K562 (cell line): ENCODE results near the gene WDR3. TPM values are rescaled to one million over a fixed set of nuclear protein-coding genes. Genes with fewer than 3 reads are reported as not detected.

Experiments
- ATAC-seq: fragments of 200-7000 bp; cut with Tn5 transposase; 3 replicates; pipeline ENCODE4 v1.9.1; 2020; ENCODE audit warnings: moderate library complexity
- BruUV-seq: library from RNA; stranded (reverse); fragments of 400-500 nt; replicated peaks from 2 replicates; lab custom pipeline; 2021; lab: Mats Ljungman, UMichigan
- CTCF ChIA-PET: fragments of 300-600 bp; formaldehyde crosslinking; extraction: SDS; loops from one replicate; lab custom pipeline; 2021; ENCODE audit warnings: low intra/inter-chr PET ratio; lab: Yijun Ruan, JAX
- POLR2A ChIA-PET: fragments of 300-600, 350-650 bp; sonication (Branson Sonifier 250); formaldehyde crosslinking; extraction: SDS; loops from one replicate; lab custom pipeline; 2021; ENCODE audit warnings: antibody characterized with exemption, inconsistent platforms; lab: Yijun Ruan, JAX
- DNase-seq, 4 experiments: peaks; one replicate each; pipeline versions ENCODE4 v3.0.0 to v3.0.0-alpha.2; 2011 to 2018; ENCODE audit warnings: low spot score in 3 of 4, mixed read lengths in 3 of 4; ENCODE audit errors: extremely low read depth in 1 of 4
- FAIRE-seq: peaks from 2 replicates; lab custom pipeline; 2011; peaks lifted over from hg19 to GRCh38; lab: Jason Lieb, UNC
- H2AFZ ChIP-seq: 2 replicates; pipeline ENCODE4 v1.6.0; 2011; ENCODE audit warnings: low read depth, low read length, control low read depth, inconsistent platforms
- H3K27ac ChIP-seq: fragments of 200-600 bp; 3 replicates; pipeline ENCODE4 v1.8.0; 2011; ENCODE audit warnings: low read depth, mild to moderate bottlenecking, control low read depth, inconsistent platforms, low read length, moderate library complexity, mixed read lengths; ENCODE audit errors: extremely low read depth
- H3K27me3 ChIP-seq, 2 experiments: fragments of 300-600 bp in 1 of 2; 2 replicates in 1 of 2; 3 replicates in 1 of 2; pipeline versions ENCODE4 v1.6.0 to v1.8.0; 2011; ENCODE audit warnings: inconsistent platforms in 2 of 2, low read length in 2 of 2, mild to moderate bottlenecking in 1 of 2, mixed read lengths in 1 of 2, moderate library complexity in 1 of 2; ENCODE audit not compliant: control insufficient read depth in 2 of 2, insufficient read depth in 2 of 2
- H3K36me3 ChIP-seq: fragments of 300-600 bp; 3 replicates; pipeline ENCODE4 v1.8.0; 2011; ENCODE audit warnings: mild to moderate bottlenecking, low read length, inconsistent platforms; ENCODE audit not compliant: control insufficient read depth, insufficient read depth
- H3K4me1 ChIP-seq, 2 experiments: fragments of 200-600 bp in 1 of 2; replicated peaks in 1 of 2; 2 replicates in 1 of 2; 3 replicates in 1 of 2; pipeline versions ENCODE4 v1.5.1 to v1.8.0; 2011; ENCODE audit warnings: inconsistent platforms in 2 of 2, low read length in 2 of 2, mild to moderate bottlenecking in 1 of 2, mixed read lengths in 1 of 2, moderate library complexity in 1 of 2; ENCODE audit not compliant: control insufficient read depth in 2 of 2, insufficient read depth in 2 of 2
- H3K4me2 ChIP-seq: 2 replicates; pipeline ENCODE4 v1.6.1; 2011; ENCODE audit warnings: low read length, control low read depth, inconsistent platforms, mixed read lengths; ENCODE audit not compliant: insufficient read depth
- H3K4me3 ChIP-seq: fragments of 200-600 bp; sonication (generic), shearing (Covaris generic); 2 replicates; pipeline ENCODE4 v1.5.1; 2016; ENCODE audit warnings: control low read depth, inconsistent platforms
- H3K79me2 ChIP-seq: fragments of 200-600 bp; 3 replicates; pipeline ENCODE4 v1.8.0; 2011; ENCODE audit warnings: low read length, inconsistent platforms; ENCODE audit not compliant: control insufficient read depth, insufficient read depth
- H3K9ac ChIP-seq, 2 experiments: 2 replicates each; pipeline versions ENCODE4 v1.6.0 to v1.6.1; 2011; ENCODE audit warnings: low read depth in 2 of 2, low read length in 2 of 2, control low read depth in 1 of 2, inconsistent platforms in 1 of 2, mild to moderate bottlenecking in 1 of 2, mixed read lengths in 1 of 2; ENCODE audit not compliant: insufficient read depth in 1 of 2
- H3K9me1 ChIP-seq: one replicate; pipeline ENCODE4 v1.6.0; 2011; ENCODE audit warnings: inconsistent platforms, mild to moderate bottlenecking, low read length, moderate library complexity; ENCODE audit not compliant: control insufficient read depth, insufficient read depth
- H3K9me3 ChIP-seq: replicated peaks from 2 replicates; pipeline ENCODE4 v1.5.1; 2011; ENCODE audit warnings: low read depth, low read length, inconsistent platforms; ENCODE audit not compliant: control insufficient read depth, insufficient read depth
- H4K20me1 ChIP-seq: replicated peaks from 2 replicates; pipeline ENCODE4 v1.6.1; 2011; ENCODE audit warnings: low read length, inconsistent platforms, mixed read lengths; ENCODE audit not compliant: control insufficient read depth, insufficient read depth
- CBX1 ChIP-seq: sonication (generic); IDR thresholded peaks from 2 replicates; pipeline ENCODE4 v1.6.1; 2016; ENCODE audit warnings: antibody characterized with exemption, low read depth, mild to moderate bottlenecking
- DMBX1 ChIP-seq: fragments of 250-450 bp; sonication (Bioruptor Pico); IDR thresholded peaks from 2 replicates; pipeline ENCODE4 v1.8.0; 2022; ENCODE audit warnings: inconsistent platforms, mild to moderate bottlenecking, moderate library complexity, borderline replicate concordance
- DNMT1 ChIP-seq: fragments of 450-650 bp; IDR thresholded peaks from 2 replicates; pipeline ENCODE4 v1.6.1; 2016; ENCODE audit warnings: antibody characterized with exemption, mild to moderate bottlenecking
- FOXJ2 ChIP-seq: fragments of 200-800 bp; sonication (Bioruptor generic); IDR thresholded peaks from 2 replicates; pipeline ENCODE4 v1.6.1; 2016; ENCODE audit warnings: missing genetic modification characterization, missing compliant biosample characterization
- MED1 ChIP-seq: sonication (generic); formaldehyde crosslinking; IDR thresholded peaks from 2 replicates; pipeline ENCODE4 v1.8.1; 2023; ENCODE audit warnings: missing genetic modification reagents, borderline replicate concordance
- RFX7 ChIP-seq: fragments of 250-450 bp; sonication (Bioruptor Pico); IDR thresholded peaks from 2 replicates; pipeline ENCODE4 v1.5.1; 2021; ENCODE audit warnings: mild to moderate bottlenecking
- TARDBP ChIP-seq: fragments of 450-650 bp; IDR thresholded peaks from 2 replicates; pipeline ENCODE4 v1.6.1; 2016
- TEAD2 ChIP-seq: fragments of 450-650 bp; IDR thresholded peaks from 2 replicates; pipeline ENCODE4 v1.6.1; 2016; ENCODE audit warnings: missing genetic modification characterization, control low read depth, missing compliant biosample characterization
- ZKSCAN8 ChIP-seq: fragments of 200-800 bp; sonication (Bioruptor generic); IDR thresholded peaks from 2 replicates; pipeline ENCODE4 v1.6.1; 2016; ENCODE audit warnings: missing genetic modification characterization, missing compliant biosample characterization
- ZNF143 ChIP-seq: sonication (generic); formaldehyde crosslinking; IDR thresholded peaks from 2 replicates; pipeline ENCODE4 v1.9.0; 2022; ENCODE audit warnings: mild to moderate bottlenecking, missing genetic modification reagents
- ZNF146 ChIP-seq: IDR thresholded peaks from one replicate; pipeline ENCODE4 v1.6.1; 2018; ENCODE audit warnings: missing compliant biosample characterization; ENCODE audit not compliant: unreplicated experiment
- ZNF551 ChIP-seq: fragments of 250-450 bp; sonication (Bioruptor Pico); IDR thresholded peaks from 2 replicates; pipeline ENCODE4 v1.5.0; 2021; ENCODE audit warnings: mild to moderate bottlenecking, moderate library complexity
- WGBS: fragments of 100-300 bp; shearing (Covaris generic); methylation state at CpG from one replicate; pipeline ENCODE4 v1.1.6; 2016; ENCODE audit warnings: low coverage, mixed read lengths; ENCODE audit not compliant: insufficient coverage; ENCODE audit errors: missing lambda C conversion rate; 5-methylcytosine and 5-hydroxymethylcytosine counted together
- in situ Hi-C: fragments of 300-500 bp; cut with MboI; formaldehyde crosslinking; loops from 4 replicates; pipeline ENCODE4 v1.15.0; 2018; ENCODE audit warnings: inconsistent platforms, mixed read lengths
- intact Hi-C: fragments of 100-400 bp; cut with micrococcal nuclease; formaldehyde crosslinking; loops from 2 replicates; pipeline ENCODE4 v1.14.2; 2022
- polyA plus RNA-seq, 8 experiments: library from polyadenylated mRNA; depleted of rRNA in 4 of 8; stranded (reverse) in 5 of 8; unstranded in 3 of 8; fragments of >200 nt; fragmentation: Nextera tagmentation in 2 of 8; fragmentation: Illumina TruSeq in 1 of 8; extraction: Ambion mirVana in 2 of 8; extraction: Trizol in 1 of 8; gene quantifications; 2 replicates each; pipeline versions ENCODE4 v1.2.1 to v1.2.3, GENCODE V29; 2011 to 2014; ENCODE audit warnings: inconsistent platforms in 1 of 8, missing spikeins in 1 of 8
- total RNA-seq, 7 experiments: library from RNA; depleted of rRNA in 6 of 7; stranded (reverse); fragments of >200 nt in 6 of 7; fragmentation: Illumina TruSeq in 2 of 7; extraction: Trizol in 2 of 7; gene quantifications; 2 replicates each; pipeline versions ENCODE4 v1.2.1 to v1.2.3, GENCODE V29; 2011 to 2021; ENCODE audit warnings: low replicate concordance in 1 of 7
- TF ChIP-seq, protein P1 (sequence below), 2 experiments: fragments of 200-800 bp in 1 of 2; sonication (Bioruptor generic) in 1 of 2; sonication (generic) in 1 of 2; formaldehyde crosslinking in 1 of 2; IDR thresholded peaks in 1 of 2; conservative IDR thresholded peaks in 1 of 2; 2 replicates each; pipeline versions ENCODE4 v1.5.0 to v1.6.1; 2016 to 2020; ENCODE audit warnings: missing compliant biosample characterization in 1 of 2, missing genetic modification characterization in 1 of 2, missing genetic modification reagents in 1 of 2
- TF ChIP-seq, protein P2 (sequence below), 2 experiments: fragments of 450-650 bp; IDR thresholded peaks; 2 replicates each; pipeline ENCODE4 v1.6.1; 2016; ENCODE audit warnings: mild to moderate bottlenecking in 2 of 2, borderline replicate concordance in 1 of 2, low read depth in 1 of 2, moderate library complexity in 1 of 2

WDR3 gene
- total and polyA plus RNA-seq, 9 of the 15 experiments (the other 6 are each of a cell fraction or from before 2014, with no cell fraction given) = 40.6 to 122 (median 76.5) TPM

DNA sequence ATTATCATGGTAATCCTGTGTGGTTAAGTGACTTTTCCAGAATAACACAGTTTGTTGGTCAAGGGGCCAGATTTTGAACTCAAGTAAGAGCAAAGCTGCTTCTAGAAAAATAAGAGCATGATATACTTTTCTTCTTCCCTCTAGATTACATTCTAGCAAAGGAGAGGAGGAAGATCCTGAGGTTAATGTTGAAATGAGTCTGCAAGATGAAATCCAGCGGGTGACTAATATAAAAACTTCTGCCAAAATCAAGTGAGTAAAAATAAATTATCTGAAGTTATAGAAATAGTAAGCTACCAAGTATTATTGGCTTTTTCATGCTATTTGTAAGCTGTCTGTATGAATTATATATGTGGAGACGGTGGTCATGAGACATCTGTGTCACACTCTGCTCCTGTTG is 12.8 kb downstream of the WDR3 start (continued):
- no peak for TF ChIP-seq DNMT1
- no peak for TF ChIP-seq TARDBP
- no peak for TF ChIP-seq CBX1
- TF ChIP-seq ZNF143 (CRISPR knock-in tag) = no peak
- TF ChIP-seq ZNF146 = no peak
- no peak for TF ChIP-seq MED1 (CRISPR knock-in tag)
- TF ChIP-seq RFX7 (CRISPR knock-in tag) = no peak
- TF ChIP-seq FOXJ2 (tag) = no peak
- no peak for TF ChIP-seq TEAD2 (tag)
- TF ChIP-seq, protein P1, sequence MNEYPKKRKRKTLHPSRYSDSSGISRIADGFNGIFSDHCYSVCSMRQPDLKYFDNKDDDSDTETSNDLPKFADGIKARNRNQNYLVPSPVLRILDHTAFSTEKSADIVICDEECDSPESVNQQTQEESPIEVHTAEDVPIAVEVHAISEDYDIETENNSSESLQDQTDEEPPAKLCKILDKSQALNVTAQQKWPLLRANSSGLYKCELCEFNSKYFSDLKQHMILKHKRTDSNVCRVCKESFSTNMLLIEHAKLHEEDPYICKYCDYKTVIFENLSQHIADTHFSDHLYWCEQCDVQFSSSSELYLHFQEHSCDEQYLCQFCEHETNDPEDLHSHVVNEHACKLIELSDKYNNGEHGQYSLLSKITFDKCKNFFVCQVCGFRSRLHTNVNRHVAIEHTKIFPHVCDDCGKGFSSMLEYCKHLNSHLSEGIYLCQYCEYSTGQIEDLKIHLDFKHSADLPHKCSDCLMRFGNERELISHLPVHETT (CRISPR knock-in tag; conservative IDR thresholded peaks at IDR 0.05 in 1 of 2, IDR thresholded peaks at IDR 0.05 in 1 of 2) = no peak
- TF ChIP-seq ZNF551 (CRISPR knock-in tag) = no peak
- TF ChIP-seq DMBX1 (CRISPR knock-in tag) = no peak

DNA sequence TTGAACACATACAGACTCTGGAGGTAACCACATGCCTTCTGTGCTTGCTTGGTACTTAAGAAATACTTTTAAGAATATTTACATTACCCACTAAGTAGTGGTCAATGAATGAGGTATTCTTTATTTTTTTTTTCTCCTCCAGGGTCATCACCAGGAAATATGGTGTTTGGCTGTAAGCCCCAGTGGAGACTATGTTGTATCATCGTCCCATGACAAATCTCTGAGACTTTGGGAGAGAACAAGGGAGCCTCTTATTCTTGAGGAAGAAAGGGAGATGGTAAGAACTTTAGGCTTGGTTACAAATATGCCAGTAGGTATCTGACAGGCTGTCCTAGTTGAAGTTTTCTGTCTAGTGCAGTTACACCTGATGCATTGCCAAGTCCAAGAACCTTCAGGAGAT is 22.8 kb downstream of the WDR3 start:
- Histone ChIP-seq H3K27ac (no peak overlapping the region), H3K4me3 (no peak overlapping the region), H3K9me3 (no peaks in the 10 kb centered on the region), H3K9me1 (no peaks in the 10 kb centered on the region), H3K9ac (no peak overlapping the region), H3K4me2 (no peak overlapping the region), H3K36me3 (peaks cover 100% of the 10 kb centered on the region), H3K4me1 (no peaks in the 10 kb centered on the region), H3K79me2 (no peaks in the 10 kb centered on the region), H4K20me1 (no peaks in the 10 kb centered on the region), H3K27me3 (no peaks in the 10 kb centered on the region), H2AFZ (no peak overlapping the region)
- ATAC-seq (no peak), DNase-seq (no peak), FAIRE-seq (no peak)
- POLR2A ChIA-PET = no interaction called here
- BruUV-seq = no TSS peak
- in situ Hi-C loops (no loop called here), intact Hi-C loops (no loop called here)
- CTCF ChIA-PET = no interaction called here
- WGBS = 100% methylated on average over 1 of the region's 1 CpG
- no peak for TF ChIP-seq ZKSCAN8 (CRISPR knock-in tag)
- TF ChIP-seq, protein P2, sequence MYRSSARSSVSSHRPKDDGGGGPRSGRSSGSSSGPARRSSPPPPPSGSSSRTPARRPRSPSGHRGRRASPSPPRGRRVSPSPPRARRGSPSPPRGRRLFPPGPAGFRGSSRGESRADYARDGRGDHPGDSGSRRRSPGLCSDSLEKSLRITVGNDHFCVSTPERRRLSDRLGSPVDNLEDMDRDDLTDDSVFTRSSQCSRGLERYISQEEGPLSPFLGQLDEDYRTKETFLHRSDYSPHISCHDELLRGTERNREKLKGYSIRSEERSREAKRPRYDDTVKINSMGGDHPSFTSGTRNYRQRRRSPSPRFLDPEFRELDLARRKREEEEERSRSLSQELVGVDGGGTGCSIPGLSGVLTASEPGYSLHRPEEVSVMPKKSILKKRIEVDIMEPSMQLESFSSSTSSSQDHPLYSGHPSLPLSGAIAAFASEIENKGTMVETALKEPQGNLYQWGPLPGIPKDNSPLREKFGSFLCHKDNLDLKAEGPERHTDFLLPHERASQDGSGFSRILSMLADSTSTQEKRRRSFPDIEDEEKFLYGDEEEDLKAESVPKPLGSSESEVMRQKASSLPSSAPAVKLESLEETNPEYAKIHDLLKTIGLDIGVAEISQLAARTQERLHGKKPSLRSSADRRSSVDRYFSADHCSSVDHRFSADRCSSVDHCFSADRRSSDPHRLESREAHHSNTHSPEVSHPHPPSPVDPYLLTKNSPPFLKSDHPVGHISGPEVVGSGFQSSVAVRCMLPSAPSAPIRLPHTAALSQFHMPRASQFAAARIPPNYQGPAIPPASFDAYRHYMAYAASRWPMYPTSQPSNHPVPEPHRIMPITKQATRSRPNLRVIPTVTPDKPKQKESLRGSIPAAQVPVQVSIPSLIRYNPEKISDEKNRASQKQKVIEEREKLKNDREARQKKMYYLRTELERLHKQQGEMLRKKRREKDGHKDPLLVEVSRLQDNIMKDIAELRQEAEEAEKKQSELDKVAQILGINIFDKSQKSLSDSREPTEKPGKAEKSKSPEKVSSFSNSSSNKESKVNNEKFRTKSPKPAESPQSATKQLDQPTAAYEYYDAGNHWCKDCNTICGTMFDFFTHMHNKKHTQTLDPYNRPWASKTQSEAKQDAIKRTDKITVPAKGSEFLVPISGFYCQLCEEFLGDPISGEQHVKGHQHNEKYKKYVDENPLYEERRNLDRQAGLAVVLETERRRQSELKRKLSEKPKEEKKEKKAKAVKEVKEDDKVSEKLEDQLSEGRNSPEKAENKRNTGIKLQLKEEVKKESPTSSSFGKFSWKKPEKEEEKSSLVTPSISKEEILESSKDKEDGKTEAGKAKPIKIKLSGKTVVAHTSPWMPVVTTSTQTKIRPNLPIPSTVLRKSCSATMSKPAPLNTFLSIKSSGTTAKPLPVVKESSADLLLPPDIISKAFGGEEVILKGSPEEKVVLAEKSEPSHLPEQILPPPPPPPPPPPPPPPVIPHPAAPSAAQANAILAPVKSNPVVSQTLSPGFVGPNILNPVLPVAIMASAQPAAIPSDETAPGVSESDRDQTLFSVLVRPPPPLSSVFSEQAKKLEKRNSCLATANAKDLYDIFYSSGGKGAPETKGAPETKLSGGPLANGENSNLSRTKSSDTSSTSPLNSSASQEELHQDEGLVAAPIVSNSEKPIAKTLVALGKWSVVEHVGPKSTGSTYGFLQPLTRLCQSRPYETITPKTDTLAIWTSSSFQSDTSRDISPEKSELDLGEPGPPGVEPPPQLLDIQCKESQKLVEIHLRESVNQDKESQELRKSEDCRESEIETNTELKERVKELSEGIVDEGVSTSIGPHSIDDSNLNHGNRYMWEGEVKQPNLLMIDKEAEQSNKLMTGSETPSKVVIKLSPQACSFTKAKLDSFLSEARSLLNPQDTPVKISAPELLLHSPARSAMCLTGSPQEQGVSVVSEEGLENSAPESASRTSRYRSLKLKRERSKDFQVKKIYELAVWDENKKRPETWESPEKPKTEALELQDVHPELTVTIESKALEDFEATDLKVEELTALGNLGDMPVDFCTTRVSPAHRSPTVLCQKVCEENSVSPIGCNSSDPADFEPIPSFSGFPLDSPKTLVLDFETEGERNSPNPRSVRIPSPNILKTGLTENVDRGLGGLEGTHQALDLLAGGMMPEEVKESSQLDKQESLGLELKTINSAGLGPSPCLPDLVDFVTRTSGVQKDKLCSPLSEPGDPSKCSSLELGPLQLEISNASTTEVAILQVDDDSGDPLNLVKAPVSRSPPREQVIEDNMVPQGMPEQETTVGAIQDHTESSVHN (IDR thresholded peaks at IDR 0.05; ENCODE audit: borderline replicate concordance in 1 of 2, low read depth in 1 of 2) = no peak
